NCI-H510A treated with DMSO at 0.1 percent for 48 hours (cell line): ENCODE measurements around the gene DSEL.

Experiments used
- DNase-seq: peaks from one replicate; lab custom pipeline; 2025; lab: John Stamatoyannopoulos, UW

Gene DSEL

DNA sequence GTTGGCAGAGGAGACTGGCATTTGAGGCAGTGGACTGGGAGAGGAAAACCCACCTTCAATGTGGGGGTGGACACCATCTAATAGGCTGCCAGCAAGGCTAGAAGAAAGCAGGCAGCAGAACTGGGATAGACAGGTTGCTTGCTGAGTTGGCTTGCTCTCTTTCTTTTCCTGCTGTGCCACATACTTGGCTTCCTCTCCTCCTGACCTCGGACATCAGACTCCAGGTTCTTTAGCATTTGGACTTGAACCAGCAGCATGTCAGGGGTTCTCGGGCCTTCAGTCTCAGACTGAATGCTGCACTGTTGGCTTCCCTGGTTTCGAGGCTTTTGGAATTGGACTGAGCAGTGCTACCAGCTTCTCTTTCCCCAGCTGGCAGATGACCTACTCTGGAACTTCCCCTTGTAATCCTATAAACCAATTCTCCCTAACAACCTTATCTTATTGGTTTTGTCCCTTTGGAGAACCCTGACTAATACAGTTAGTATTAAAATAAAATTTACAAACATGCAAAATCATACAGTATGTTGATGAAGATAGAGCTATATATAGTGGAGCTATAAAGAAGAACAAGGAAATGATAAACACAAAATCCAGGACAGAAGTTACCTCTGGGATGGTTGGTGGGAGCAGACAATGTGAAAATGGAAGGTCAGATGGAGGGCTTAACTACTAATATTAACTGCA lies 15.9 kb downstream of the DSEL start:
- no peak for DNase-seq

DNA sequence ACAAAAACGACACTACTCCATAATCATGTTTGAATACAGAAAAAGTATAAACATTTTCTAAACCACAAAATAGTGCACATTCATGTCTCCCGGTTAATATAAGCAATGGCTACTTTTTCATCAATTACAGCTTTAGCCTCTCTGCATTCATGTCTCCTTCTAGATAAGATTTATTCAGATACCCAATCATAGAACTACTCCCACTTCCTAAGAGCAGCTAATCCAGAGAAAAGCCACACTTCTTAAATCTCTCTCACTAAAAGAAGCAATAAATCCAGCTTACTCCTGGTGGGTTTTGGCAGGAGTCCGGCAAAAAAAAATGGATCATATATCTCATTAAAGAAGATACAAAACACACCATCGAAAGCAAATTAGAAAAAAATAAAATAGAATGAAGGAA lies 20.1 kb downstream of the DSEL start:
- DNase-seq: no peak

DNA sequence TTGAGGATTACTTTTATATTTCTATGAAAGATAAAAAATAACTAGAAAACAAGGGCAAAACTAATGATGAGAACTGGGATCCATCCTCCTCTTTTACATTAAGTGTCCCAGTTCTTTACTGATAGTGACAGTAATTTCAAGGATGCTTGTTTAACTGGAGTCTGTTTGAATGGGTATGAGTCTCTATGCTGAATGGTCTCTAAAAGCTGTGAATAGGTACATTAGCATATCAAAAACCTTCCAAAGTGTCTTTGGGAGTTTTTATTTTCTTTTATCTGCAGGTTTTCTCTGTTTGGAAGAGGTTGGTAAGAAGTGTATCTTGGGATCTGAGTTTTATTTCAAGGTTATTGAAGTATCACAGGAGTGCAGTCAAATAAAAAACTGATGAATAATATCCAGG lies 30.0 kb downstream of the DSEL start:
- DNase-seq: no peak

DNA sequence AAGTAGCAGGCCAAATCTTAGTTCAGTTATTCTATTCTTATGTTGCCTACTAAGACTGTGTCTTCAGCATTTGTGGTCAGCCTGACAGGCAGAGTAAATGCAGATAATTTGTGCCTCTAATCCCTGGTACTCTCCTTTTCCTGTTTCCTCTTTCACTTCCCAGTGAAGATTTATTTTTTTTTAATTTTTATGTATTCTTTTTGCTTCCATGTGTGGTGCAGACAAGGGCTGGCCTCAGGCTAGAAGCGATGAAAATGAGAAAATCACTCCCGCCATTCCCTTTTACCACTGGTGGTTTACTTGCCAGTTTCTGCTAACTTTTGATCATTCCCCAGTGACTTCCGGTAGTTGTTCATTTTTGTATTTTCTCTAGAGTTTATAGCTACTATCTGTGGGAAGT lies 30.9 kb downstream of the DSEL start:
- DNase-seq: no peak

DNA sequence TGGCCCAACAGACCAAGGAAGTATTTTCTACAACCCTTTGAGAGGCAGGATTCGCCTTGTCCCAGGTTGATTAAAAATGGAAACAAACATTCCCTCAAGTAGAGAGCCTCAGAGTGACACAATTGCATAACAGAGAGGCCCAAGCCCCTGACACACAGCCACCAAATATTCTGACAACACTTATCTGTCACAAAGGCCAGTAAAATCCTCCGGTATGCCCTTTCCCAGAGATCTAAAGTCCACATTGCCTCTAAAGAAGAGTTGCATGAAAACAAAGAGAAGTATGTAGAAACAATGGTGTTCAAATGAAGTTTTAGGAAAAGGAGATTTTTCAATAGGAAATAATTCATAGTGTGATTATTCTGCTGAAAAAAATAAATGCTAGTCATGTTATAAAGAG lies 32.1 kb downstream of the DSEL start:
- no peak for DNase-seq

DNA sequence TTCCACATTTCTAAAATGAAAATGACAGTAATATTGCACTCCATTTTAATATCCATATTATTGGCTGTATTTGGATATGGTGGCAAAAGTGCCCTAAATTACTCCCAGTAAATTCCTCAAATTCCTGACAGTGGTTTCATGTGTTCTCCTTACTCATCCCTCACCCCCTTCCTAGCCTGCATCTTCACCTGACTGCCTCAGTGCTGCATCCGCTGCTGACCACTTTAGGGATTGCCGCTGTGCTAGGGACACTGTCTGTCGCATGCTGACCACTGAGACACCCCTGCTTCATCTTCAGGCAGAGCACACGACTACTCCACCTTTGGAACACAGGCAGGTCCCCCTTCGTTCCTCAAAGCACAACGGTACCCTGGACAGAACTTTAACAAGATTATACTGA lies 32.6 kb downstream of the DSEL start:
- no peak for DNase-seq

DNA sequence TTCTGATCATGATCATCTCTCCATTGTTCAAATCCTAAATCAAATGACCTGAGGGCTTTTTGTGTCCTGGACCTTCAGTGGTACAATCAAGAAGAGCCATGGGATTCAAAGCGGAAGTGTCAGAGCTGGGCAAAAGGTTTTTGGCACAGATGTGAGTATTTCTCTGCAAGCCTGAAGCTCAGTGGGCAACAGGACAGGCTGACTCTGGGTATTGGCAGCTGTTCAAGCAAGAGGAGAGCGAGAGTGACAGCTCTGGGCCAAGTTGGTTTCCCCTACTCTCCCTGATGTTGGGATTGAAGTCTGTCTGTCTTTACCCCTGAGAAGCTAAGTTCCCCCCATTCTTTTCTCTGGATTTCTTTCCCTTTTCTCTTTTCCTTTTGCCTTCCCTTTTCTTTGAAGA lies 33.3 kb downstream of the DSEL start:
- no peak for DNase-seq

DNA sequence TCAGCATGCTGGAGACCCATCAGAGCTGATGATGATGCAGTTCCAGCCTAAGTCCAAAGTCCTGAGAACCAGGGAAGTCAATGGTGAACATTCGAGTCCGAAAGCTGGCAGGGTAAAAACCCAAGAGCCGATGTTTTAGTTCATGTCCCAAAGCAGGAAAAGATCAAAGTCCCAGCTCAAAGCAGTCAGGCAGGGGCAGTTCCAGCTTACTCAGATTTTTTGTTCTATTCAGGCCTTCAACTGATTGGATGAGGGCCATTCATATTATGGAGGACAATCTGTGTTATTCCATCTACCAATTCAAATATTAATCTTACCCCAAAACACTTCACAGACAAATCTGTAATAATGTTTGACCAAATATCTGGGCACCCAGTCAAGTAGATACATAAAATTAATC lies 38.3 kb downstream of the DSEL start:
- no peak for DNase-seq

DNA sequence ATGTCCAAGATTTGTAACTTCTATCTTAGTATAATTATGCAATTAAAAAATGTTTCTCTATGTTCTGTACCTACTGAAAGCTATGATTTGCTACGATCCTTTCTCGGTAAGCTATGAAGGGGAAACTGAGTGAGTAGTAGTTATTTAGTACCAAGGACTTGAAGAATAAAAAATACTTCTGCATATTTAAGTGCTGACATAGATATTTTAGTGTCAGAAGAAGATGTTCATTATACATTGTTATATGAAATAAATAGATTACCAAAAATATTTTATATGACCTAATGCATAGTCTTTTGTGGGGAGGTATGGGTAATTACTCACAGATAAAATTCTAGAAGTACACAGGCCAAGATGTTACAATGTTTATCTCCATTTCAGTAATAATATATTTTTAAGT lies 39.0 kb downstream of the DSEL start:
- no peak for DNase-seq

DNA sequence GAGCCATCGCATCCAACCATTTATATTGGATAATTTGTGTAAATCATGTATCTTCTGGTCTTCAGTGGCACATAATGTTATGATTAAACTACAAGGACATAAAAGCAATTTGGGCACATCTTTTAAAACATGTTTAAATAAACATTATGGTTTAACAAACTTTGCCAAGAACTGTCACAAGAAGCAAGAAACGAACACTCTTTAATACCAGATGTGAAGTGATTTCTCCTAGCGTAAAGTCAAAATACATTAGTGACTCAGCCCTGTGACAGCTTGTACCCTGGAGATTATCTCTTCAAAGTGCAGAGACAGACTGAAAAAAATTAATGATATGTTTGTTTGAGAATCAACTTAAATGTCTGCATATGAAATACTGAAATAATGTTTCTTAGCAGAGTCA lies 39.9 kb downstream of the DSEL start:
- DNase-seq: no peak

DNA sequence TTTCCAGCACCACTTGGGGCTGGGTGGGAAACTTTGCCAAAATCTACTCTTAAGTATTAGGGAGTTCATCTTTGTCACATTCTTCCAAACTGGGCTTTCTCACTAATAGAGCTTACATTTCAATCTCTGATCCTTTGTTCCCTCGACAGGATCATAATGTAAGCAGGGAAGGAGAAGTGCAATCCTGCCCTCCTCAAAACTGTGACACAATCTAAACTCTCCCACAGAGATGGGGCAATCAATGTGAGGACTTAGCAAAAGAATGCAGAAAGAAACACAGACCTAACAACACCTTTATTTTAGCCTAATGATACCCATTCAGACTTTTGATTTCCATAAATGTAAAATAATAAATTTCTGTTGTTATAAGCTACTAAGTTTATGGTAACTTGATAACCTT lies 40.8 kb downstream of the DSEL start:
- no peak for DNase-seq

DNA sequence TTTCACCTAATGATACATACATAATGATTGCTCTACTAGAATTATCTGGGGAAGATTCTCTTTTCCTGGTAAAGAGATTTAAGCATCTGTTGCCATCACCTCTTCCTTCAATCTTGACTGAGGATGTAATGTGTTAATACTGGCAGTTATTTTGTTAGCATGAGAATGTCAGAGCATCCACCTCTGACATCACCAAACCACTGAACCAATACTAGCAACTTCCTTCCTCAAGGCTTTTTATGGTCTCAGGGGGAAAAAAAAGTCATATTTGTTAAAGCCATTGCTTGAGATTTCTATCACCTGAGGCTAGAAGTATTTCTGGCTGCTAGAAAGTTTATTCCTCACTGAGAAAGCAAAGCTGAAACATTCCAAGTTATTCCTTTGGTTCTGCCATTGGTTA lies 48.5 kb downstream of the DSEL start:
- DNase-seq: no peak

DNA sequence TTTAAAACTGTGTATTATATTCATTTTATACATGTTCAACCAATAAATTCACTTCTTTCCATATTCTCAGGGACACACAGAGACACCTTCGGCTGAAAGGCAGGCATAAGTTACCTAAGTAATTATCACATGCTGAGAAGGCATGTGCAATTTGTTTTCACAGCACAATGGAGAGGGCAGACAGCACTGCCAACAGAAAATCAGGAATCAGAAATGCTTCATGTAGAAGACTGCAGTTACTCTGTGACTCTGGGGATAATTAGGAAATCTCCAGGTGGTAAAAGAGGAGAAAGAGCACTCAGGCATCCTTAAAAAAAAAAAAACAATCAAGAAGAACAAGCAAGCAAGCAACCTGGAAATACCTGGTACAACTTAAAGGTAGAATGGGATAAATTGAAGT lies 49.3 kb downstream of the DSEL start:
- DNase-seq: no peak

DNA sequence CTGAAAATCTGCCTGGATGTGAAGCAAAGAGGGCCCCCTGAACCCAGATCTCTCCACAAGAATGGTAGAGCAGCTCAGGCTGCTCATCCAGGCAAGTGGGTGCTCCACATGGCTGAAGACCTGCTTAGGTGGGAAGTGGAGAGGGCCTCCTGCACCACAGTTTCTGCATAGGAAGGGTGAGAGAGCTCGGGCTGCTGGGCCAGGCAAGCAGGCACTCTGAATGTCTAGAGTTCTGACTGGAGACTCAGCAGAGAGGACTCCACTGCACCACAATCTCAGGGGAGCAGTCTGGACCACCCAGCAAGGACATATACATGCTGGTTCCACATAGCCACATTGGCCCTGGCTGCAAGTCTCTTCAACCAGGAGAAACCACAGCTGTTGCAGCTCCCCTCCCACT lies 52.0 kb downstream of the DSEL start:
- DNase-seq: no peak

DNA sequence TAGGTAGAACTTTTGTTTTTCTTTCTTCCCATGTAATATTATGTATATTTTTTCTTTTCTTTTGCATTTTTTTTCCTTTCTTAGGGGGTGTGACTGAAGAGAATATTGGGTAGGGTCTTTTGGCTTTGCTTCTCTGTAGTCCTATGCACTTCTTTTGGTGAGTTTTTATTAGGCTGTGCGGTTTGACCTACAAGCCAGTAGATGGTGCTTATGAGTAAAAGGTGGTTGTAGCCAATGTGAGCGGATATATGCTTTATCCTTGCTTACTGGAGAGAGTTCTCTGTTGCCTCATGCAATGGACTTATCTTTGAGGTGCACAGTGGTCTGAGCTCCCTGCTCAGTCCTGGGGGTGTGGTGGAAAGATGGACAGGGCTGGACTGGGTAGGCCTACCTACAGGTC lies 52.7 kb downstream of the DSEL start:
- DNase-seq: no peak

DNA sequence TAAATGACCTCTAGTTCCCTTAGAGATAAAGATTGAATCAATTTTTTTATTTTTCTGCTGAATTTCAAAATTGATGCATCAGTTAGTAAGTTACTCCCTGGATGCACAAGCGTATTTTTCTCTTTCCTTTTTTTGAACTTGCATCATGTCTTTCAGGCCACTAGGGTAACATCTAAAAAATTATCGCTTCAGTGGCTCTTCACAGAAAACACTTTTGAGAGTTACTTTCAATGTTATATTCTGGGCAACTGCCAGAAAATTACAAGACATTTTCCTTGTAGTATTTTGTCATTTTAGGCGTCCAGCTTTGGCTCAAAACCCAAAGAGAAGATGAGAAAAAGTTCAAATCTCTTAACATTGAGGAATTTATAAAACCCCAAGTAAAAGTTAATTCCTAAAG lies 59.8 kb downstream of the DSEL start:
- DNase-seq: no peak
